Transverse colon (tissue), 3 donors: ENCODE data around the gene FADS6.

Source experiments
- POLR2A ChIP-seq: fragments of 450-650 bp; IDR thresholded peaks from one replicate; pipeline ENCODE4 v1.6.1; 2016; ENCODE audit warnings: antibody characterized with exemption, mild to moderate bottlenecking, moderate library complexity
- TF ChIP-seq, protein P1 (sequence below), 5 experiments: fragments of 200-600 bp in 3 of 5; fragments of 450-650 bp in 2 of 5; sonication (generic) in 3 of 5; IDR thresholded peaks; 1 replicate in 2 of 5; 2 replicates in 3 of 5; pipeline ENCODE4 v1.5.1; 2016 to 2017; ENCODE audit warnings: antibody characterized with exemption in 5 of 5, inconsistent platforms in 3 of 5, mild to moderate bottlenecking in 2 of 5, moderate library complexity in 1 of 5

DNA sequence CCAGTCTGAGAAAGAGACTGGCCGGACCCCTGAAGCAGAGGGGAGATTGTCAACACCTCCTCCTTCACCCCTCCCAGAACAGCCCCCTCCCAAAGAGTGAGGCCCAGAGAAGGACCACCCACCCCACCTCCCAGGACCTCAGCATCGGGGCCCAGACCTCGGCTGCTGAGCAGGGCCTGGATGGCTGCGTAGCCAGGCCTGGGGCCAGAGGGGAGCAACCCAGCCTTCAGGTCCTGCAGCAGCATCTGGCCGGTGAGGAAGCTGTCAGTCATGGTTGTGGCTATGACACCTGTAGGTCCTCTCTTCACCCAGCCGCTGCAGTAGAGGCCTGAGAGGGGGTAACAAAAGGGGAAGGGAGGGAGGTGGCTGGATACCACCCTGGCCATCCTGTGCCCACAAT lies 30.5 kb downstream of the FADS6 start:
- TF ChIP-seq, protein P1, sequence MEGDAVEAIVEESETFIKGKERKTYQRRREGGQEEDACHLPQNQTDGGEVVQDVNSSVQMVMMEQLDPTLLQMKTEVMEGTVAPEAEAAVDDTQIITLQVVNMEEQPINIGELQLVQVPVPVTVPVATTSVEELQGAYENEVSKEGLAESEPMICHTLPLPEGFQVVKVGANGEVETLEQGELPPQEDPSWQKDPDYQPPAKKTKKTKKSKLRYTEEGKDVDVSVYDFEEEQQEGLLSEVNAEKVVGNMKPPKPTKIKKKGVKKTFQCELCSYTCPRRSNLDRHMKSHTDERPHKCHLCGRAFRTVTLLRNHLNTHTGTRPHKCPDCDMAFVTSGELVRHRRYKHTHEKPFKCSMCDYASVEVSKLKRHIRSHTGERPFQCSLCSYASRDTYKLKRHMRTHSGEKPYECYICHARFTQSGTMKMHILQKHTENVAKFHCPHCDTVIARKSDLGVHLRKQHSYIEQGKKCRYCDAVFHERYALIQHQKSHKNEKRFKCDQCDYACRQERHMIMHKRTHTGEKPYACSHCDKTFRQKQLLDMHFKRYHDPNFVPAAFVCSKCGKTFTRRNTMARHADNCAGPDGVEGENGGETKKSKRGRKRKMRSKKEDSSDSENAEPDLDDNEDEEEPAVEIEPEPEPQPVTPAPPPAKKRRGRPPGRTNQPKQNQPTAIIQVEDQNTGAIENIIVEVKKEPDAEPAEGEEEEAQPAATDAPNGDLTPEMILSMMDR (IDR thresholded peaks at IDR 0.05) = no peak
- no peak for TF ChIP-seq POLR2A
